Measurements from ENCODE around the gene GTF3C1.

GRCh38 chr16:27571433-27572326 is 22.0 kb upstream of the GTF3C1 start:
- TF ChIP-seq POLR2A (IDR thresholded peaks at IDR 0.05) = no peak
- TF ChIP-seq CTCF (IDR thresholded peaks at IDR 0.05 in 8 of 11, conservative IDR thresholded peaks at IDR 0.05 in 3 of 11) = no peak
- TF ChIP-seq POLR2AphosphoS5 (IDR thresholded peaks at IDR 0.05) = no peak
